SKM-1 treated with dmso at 0.1 percent for 144 hours (cell line): ENCODE data around the gene AUTS2.

Experiments used
- DNase-seq: peaks from one replicate; lab custom pipeline; 2025; ENCODE audit not compliant: unreplicated experiment; lab: John Stamatoyannopoulos, UW

Gene AUTS2

GRCh38 chr7:70693686-70694433 lies 1095.6 kb downstream of the AUTS2 start:
- DNase-seq, result no peak

GRCh38 chr7:70694434-70694970 lies 1096.2 kb downstream of the AUTS2 start:
- no peak for DNase-seq

- no peak for DNase-seq
These were observed 1096.9 kb downstream of the AUTS2 start for GRCh38 chr7:70694971-70695794.

GRCh38 chr7:70695795-70696083 lies 1097.5 kb downstream of the AUTS2 start:
- DNase-seq, result no peak

GRCh38 chr7:70696201-70696754 lies 1098.0 kb downstream of the AUTS2 start:
- no peak for DNase-seq

- DNase-seq, result peak; percentile 6
These were observed 1100.1 kb downstream of the AUTS2 start for GRCh38 chr7:70698219-70698832.

GRCh38 chr7:70699271-70699670 lies 1101.0 kb downstream of the AUTS2 start:
- no peak for DNase-seq

GRCh38 chr7:70700055-70700940 lies 1102.0 kb downstream of the AUTS2 start:
- no peak for DNase-seq

GRCh38 chr7:70700941-70701425 lies 1102.7 kb downstream of the AUTS2 start:
- no peak for DNase-seq

- no peak for DNase-seq
These were observed 1103.2 kb downstream of the AUTS2 start for GRCh38 chr7:70701477-70701876.

- no peak for DNase-seq
These were observed 1103.7 kb downstream of the AUTS2 start for GRCh38 chr7:70701991-70702390.

- DNase-seq, result no peak
These were observed 1105.5 kb downstream of the AUTS2 start for GRCh38 chr7:70703785-70704184.

GRCh38 chr7:70704831-70705346 lies 1106.6 kb downstream of the AUTS2 start:
- no peak for DNase-seq

GRCh38 chr7:70706204-70706603 lies 1107.9 kb downstream of the AUTS2 start:
- DNase-seq, result no peak

- no peak for DNase-seq
These were observed 1108.4 kb downstream of the AUTS2 start for GRCh38 chr7:70706698-70707097.

- no peak for DNase-seq
These were observed 1109.6 kb downstream of the AUTS2 start for GRCh38 chr7:70707823-70708243.

GRCh38 chr7:70710011-70710480 lies 1111.8 kb downstream of the AUTS2 start:
- DNase-seq, result peak; percentile 29

GRCh38 chr7:70710651-70711050 lies 1112.4 kb downstream of the AUTS2 start:
- DNase-seq, result no peak

- no peak for DNase-seq
These were observed 1113.2 kb downstream of the AUTS2 start for GRCh38 chr7:70711452-70711851.

- no peak for DNase-seq
These were observed 1114.7 kb downstream of the AUTS2 start for GRCh38 chr7:70712942-70713341.
